HG03439 (cell line): ENCODE measurements around the gene GOLGB1.
"Not testable (repeated sequence)": the region's sequence is repeated elsewhere in the genome, so short reads cannot be mapped to it uniquely, and the experiment has no call there.

ENCODE experiments used
- ATAC-seq: cut with Tn5 transposase; IDR thresholded peaks from one replicate; pipeline ENCODE4 v1.9.1; 2021; ENCODE audit warnings: mild to moderate bottlenecking, moderate library complexity; ENCODE audit not compliant: unreplicated experiment

The GOLGB1 gene

DNA sequence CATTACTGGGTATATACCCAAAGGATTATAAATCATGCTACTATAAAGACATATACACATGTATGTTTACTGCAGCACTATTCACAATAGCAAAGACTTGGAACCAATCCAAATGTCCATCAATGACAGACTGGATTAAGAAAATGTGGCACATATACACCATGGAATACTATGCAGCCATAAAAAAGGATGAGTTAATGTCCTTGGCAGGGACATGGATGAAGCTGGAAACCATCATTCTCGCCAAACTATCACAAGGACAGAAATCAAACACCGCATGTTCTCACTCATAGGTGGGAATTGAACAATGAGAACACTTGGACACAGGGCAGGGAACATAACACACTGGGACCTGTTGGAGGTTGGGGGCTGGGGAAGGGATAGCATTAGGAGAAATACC, 6.4 kb downstream of the GOLGB1 start:
- ATAC-seq = not testable (repeated sequence)

DNA sequence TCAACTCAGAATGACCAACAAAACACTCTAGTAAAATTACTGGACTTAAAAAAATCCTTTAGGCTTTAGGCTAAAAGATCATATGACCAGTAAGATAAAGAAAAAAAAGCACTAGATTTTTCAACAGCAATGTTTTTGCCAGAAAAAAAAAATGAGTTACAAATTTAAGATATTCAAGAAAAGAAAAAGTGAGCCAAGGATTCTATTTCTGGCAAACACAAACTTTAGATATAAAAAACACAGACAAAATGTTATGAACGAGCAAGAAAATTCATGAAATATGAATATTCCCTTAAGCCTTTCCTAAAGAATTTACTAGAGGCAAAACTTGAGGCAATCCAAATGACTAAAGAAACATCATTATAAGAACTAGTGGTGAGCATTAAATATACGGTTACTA, 8.6 kb downstream of the GOLGB1 start:
- no peak for ATAC-seq

DNA sequence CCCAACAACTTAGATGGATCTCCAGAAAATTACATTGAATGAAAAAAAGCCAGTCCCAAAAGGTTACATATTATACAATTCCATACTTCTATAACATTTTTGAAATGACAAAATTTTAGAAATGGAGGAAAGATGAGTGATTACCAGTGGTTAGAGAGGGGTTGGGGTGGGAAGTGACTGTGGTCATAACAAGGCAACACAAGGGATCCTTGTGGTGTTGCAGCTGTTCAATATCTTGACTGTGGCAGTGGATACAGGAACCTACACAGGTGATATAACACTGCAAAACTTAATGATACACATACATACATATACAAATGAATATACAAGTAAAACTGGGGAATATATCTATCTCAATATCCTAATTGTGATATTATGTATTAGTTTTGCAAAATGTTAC, 9.6 kb downstream of the GOLGB1 start:
- no peak for ATAC-seq

DNA sequence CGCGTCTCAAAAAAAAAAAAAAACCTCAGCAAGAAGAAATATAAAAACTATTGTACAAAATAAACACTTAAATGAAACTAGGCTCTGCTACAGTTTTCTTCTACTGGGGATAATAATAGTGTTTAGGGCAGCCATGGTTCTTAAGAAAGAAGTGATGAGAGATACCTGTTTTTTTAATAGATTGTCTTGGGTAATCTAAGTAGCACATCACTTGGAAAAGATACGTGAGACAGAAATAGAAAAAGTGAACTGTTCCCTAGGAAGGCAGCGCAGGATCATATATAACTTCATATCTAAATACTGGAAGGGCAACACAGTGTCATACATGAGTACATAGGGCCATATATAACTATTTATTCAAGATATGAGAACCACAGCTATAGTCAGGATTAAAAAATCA, 11.9 kb downstream of the GOLGB1 start:
- ATAC-seq = no peak

DNA sequence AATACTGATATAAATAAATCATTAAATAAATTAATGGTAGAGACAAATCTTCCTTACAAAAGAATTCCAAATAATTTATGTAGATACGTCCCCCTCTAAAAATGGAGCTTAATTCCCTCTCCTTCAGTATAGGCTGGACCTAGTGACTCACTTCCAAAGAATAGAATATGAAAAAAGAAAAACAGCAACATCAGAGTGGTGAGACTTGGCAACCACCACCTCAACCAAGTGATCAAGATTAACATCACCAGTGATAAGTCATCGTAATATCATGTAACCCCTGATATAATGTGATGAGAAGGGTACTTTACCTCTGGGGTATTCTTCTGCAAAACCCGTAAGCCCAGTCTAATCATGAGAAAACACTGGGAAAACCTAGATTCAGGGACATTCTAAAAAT, 13.4 kb downstream of the GOLGB1 start:
- no peak for ATAC-seq

DNA sequence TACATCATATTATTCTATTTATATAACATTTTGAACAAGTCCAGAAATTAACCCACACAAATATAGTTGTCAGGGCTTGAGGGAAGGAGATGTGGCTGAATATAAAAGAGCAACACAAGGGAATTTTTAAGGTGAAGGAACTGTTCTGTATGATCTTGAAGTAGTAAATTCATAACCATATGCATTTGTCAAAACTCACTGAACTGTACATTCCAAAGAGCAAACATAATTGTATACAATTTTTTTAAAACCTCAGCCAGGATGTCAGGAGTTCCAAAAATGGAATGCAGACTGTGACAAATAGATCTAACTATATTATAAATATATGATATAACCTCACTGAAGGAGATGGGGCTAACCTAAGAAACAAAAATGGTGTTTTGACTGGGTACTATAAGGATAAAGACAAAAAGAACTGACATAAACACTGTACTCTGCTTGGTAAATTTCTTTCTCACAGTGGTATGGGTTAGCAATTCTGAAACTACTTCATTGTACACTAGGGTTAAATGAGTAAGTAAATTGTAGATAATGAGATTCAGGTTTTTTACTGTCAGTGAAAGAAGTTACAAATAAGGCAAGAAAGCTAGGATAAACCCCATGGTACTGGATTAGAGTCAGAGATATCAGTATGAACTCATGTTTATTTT, 14.4 kb downstream of the GOLGB1 start:
- ATAC-seq = peak; percentile 90

DNA sequence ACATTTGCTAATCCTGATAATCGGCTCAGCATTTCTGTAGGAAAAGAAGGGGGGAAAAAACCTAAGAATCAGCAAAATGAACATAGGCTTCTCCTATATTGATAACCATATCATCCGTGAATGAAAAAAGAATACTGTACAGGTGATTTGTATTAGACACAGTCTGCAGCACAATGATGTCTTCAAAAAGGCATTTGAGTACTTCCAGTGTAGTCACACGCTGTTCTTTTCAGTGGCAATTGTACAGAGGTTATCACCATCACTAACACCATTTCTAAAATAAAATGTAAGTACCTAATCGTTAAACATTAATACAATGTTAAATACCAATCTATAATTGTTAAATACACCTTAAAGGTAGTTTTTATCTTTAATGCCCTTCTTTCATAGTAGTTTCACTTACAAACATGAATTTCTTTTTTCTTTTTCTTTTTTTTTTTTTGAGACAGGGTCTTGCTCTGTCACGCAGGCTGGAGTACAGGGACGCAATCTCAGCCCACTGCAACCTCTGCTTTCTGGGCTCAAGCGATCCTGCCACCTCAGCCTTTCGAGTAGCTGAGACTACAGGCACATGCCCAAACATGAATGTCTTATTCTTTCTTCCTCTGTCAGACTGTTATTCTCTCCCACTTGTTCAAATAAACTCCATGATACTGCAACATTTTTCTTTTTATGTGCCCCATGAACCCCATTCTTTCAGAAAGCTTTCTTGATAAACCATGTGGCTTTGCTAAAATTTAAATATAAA, 18.4 kb downstream of the GOLGB1 start:
- ATAC-seq = no peak

DNA sequence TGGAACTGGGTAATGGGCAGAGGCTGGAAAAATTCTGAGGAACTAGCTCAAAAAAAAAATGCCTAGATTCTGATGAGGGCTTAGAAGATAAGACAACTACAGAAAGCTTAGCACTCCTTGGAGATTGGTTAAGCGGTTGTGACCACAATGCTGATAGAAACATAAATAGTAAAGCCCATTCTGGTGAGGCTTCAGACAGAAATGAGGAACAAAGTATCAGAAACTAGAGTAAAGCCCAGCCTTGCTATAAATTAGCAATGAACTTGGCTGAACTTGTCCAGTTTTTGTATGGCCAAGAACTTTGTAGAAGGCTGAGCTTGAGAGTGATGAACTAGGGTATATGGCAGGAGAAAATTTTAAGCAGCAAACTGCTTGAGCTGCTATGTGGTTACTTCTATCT, 25.4 kb downstream of the GOLGB1 start:
- no peak for ATAC-seq

DNA sequence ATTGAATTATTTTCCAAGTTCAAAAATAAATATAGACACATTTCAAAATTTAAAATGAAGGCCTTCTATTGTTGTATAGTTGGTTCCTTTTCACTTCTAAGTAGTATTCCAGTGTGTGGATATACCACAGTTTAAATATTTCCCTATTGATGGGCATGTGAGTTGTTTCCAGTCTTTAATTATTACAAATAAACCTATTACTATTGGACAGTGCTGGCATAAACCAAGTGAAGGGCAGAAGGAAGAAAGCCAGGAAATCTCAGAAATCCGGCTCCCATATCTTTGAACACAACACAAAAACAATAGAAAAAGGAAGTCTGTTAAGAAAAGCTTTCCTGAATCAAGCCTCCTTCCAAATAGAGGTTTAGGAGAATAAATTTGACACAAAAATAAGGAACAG, 26.1 kb downstream of the GOLGB1 start:
- no peak for ATAC-seq

DNA sequence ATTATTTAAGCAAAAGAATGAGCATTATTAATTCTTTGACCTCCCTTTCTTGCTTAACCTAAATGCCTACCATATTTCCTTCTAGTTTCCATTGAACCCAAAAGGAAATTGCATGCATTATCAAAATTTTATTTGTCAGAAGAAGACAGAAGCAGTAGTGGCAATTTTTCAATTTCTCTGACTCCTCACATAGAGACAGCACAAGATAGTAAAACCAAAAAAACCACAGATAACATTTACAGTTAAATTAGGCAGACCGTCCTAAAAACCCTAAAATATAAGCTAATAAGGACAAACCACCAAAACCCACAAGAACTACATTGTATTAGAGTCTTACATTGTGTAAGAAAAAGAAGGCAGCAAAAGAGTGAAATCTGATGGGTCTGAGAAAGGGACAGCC, 27.1 kb downstream of the GOLGB1 start:
- no peak for ATAC-seq

DNA sequence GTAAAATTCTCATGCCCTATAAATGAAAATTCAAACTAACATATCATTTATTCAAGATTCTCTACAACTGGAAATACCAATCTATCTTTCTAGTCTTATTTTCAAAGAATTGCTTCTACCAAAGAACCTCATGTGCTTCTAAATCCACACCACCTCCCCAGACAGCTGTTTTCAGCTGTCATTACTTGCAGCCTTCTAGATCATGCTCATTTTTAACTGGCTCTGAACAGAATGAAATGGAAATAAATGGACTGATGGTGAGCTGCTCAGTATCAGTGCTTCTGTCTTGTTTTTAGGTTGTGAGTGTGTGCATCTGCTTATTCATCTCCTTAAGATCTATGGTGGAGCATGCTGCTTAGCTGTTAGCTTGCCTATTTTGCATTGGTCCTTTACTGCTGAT, 29.4 kb downstream of the GOLGB1 start:
- no peak for ATAC-seq

DNA sequence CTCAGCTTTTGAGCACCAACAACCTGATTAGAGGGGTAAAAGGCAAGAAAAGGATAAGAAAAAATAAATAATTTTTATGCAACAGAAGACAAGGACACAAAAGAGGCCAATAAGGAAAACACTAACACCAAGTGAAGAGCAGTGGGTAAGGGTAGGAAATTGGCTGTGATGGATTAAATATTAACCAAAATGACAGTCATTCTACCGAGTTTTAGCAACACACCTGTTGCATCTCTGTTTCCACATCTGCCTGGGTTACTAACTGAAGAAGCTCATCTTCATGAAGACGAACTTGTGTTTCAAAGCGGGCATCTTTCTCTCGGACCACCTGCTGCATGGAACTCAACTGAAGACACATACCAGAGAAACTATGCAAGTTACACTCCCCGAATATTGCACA, 30.1 kb downstream of the GOLGB1 start:
- ATAC-seq = no peak

DNA sequence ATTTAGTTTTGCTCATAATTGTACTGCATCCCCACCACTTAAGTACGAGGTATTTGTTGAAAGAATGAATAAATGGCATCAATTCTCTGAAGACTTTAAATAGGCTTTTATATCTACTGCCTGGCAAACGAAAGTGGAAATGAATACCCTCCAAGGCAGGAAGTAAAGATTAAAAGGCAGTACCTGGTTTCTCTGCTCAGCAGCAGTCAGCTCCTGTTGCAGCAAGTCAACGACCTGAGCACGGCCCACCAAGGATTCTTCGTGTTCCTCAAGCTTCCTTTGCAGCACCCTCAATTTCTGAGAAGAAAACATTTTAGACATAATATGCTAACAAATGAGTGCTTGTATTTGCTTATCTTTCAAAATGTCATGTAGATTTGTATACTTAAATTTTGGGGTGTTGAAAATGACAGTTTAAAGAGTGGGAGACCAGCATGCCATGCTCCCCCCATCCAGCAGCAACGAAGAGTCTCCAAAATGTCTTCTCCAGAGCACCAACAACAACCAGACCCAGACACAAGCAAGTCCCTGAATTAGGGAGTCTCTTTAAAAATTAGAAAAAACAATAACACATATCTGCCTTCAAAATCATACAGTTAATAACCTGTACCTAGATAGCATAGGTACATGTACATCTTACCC, 31.2 kb downstream of the GOLGB1 start:
- ATAC-seq = no peak

DNA sequence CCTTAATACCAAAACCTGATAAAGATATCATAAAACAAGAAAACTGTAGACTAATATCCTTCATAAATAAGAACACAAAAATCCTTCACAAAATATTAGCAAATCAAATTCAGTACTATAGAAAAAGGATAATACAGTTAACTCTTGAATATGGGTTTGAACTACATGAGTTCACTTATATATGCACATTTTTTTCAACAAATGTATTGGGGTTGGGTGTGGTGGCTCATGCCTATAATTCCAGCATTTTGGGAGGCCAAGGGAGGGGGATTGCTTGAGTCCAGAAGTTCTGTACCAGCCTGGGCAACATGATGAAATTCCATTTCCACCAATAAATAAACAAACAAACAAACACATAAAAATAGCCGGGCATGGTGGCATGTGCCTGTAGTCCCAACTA, 39.2 kb downstream of the GOLGB1 start:
- ATAC-seq = no peak

DNA sequence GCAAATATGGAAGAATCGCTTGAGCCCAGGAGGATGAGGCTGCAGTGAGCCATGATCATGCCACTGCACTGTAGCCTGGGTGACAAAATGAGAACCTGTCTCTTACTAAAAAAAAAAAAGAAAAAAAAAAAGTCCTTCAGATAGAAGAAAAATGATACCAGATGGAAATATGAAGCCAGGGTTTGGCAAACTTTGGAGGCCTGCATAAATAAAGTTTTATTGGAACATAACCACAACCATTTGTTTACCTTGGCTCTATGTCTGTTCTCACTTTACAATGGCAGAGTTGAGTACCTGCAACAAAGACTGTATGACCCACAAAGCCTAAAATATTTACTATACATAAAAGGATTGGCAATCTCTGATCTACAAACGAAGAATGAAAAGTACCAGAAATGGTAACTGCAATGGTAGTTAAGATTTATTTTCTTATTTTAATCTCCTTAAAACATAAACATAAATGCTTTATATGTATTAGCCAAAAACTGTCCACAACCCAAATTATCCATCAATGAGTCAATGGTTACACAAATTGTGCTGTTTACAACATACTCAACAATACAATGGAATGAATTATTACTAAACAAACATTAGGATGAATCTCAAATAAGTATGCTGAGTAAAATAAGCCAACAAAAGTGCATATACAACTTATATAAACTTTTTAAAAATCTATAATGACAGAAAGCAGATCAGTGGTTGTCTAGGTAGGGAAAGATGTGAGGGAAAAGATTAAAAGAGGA, 41.8 kb downstream of the GOLGB1 start:
- ATAC-seq = no peak

DNA sequence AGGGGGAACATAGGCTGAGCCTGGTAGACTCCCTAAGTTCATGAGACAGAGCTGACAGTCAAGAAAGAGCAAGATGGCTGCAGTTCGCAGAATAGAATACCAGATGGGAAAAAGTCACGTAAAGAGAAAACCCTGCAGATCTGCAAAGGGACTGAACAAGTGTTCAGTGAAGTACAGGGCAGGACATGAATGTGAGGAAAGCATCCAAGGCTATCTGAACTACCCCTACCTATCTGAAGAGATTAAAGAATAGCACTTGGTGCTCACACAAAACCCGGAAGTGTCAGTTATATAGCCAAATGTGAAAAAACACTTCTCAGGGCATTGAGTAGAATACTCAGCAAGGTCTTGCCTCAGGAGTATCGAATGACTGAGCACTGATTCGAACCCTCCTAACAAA, 44.0 kb downstream of the GOLGB1 start:
- no peak for ATAC-seq

DNA sequence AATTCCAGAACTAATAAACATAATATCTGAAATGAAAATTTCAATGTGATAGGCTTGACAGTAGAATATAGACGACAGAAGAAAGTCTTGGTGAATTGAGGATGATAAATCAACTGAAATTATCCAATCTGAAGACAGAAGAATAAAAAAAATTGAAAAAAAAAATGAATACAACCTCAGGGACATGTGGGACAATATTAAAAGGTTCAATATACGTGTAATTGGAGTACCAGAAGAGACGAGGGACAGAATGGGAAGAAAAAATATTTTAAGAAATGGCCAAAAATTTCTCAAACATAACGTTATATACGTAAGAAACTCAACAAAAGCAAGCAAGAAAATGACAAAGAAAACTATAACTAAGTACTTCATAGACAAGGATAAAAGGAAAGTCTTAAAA, 45.6 kb downstream of the GOLGB1 start:
- ATAC-seq = no peak

DNA sequence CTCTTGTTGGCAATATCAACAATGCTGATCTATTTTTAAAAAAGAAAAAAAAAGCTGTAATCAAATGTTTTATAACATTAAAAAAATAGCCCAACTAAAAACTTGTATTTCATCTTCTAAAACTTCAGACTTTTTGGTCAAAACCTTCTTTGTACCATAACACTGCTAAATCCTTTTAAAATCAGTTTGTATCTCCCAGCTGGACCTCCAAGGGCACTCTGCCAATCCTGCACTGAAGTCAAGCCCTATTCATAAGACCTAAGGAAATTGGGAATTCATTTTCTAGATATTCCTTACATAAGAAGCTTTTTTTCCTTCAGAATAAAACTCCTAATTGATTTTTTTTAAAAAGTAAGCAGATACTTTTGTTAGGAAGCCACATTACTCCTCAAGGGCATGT, 50.6 kb downstream of the GOLGB1 start:
- ATAC-seq = no peak

DNA sequence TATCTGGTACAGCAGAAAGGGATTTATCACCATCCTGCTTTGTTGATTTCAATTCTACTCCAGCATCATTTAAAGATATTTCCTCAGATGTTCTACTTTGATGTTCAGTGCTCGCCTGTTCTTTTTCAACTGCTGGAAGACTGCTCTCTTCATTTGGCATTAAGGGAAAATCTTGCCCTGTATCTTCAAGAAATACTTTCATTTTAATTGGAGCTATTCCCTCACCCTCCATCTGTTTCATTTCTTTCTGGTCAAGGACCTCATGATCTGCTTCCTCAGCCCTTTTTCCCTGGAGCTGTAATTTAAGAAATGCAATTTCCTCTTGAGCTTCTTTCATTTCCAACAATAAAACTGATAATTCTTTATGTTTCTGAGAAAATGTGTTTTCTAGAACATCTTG, 51.1 kb downstream of the GOLGB1 start:
- ATAC-seq = no peak

DNA sequence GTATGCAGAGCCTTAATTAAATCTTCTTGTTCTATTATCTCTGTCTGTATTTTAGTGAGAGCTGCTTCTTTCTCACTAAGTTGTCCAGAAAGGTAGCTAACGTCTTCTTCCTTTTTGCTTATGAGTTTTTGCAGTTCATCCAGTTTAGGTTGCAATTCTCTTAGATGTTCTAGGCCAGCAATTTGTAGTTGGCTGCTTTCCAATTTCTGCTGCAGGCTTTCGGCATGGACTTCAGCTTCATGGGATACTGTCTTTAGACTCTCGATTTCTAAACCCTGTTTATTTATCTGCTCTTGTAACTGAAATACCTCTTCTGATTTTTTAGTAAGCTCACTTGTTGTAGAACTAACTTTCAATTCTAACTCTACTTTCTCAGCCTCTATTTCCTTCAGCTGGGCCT, 53.4 kb downstream of the GOLGB1 start:
- ATAC-seq = no peak

DNA sequence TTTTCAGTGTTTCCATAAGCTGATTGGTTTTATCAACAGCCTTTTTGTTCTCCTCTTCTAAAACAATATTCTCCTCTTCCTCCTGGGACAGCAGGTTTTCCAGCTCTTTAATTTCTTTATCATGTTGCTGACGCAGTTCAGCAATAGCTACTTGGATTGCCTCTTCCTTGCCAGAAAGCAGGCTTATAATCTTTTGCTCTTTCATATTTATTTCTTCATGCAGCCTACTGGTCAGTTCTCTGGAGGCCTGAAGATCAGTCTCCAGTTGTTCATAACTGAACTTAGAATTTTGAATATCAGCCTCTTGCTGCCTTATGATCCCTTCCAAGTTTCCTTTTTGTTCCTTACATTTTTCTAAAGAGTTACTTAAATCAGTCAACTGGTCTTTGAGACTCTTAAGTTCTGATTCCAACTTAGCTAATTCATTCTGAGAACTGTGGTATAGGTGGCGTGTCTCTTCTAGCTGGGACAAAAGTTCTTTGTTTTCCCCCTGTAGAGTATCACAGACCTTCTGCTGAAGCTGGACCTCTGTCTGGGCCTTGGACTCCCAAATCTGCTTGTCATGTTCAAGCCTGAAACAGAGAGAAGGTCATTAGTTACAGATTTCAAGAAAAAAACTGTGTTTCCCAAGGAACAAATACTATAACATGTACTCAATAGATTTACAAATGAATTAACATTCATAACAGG, 57.4 kb downstream of the GOLGB1 start:
- no peak for ATAC-seq
